T-helper 2 cell (primary cell): Measurements from ENCODE around the gene TAS2R50.
"Not testable (repeated sequence)": the region's sequence is repeated elsewhere in the genome, so short reads cannot be mapped to it uniquely, and the experiment has no call there.

Experiments
- DNase-seq, 5 experiments: peaks; one replicate each; pipeline versions ENCODE4 v3.0.0 to v3.0.0-alpha.2; 2012 to 2022
- total RNA-seq, 2 donors: gene quantifications; one replicate each; lab custom pipeline; 2026; lab: John Stamatoyannopoulos, UW

The TAS2R50 gene, protein sequence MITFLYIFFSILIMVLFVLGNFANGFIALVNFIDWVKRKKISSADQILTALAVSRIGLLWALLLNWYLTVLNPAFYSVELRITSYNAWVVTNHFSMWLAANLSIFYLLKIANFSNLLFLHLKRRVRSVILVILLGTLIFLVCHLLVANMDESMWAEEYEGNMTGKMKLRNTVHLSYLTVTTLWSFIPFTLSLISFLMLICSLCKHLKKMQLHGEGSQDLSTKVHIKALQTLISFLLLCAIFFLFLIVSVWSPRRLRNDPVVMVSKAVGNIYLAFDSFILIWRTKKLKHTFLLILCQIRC
- 0.31 to 0.67 reads per million in 2 donors for total RNA-seq

DNA sequence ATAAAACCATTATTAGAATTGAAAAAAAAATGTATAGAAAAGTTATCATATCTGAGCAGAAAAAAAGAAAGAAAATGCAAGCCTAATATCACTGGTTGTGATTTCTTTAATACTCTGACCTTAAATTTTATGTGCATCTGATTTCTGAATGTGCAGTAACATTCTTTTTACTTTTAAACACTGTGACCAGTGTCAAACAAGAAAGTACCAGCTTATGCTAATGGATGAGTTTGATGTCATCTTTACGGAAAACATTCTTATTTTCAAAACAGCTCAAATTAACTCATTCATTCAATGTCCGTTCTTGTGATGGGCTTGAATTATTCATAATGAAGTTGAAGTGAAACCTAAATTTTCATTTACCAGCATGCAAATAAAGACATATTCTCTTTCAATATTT lies at the start of gene TAS2R50:
Gene TAS2R50 (minus strand): TSS at position 101 of the 400 bp plus-strand sequence. CDS start 52 bp downstream, at position 49.
- DNase-seq, result no peak

DNA sequence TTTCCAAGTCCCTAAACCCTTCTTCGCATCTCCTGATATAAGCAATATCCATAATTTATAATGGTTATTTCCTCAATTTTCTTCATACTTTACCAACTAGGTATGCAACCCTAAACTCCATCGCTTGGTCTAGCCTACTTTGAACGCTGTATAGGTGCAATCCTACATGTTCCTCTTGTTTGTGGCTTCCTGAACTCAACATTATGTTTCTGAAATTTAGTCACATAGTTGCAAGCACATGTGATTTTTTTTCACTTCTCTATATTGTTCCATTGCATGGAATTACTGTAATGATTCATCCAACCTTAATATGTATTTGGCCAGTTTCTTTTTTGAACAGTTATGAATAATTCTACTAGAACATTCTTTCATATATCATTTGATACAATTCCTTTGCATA lies 47.2 kb upstream of the TAS2R50 start:
- DNase-seq, result not testable (repeated sequence)

DNA sequence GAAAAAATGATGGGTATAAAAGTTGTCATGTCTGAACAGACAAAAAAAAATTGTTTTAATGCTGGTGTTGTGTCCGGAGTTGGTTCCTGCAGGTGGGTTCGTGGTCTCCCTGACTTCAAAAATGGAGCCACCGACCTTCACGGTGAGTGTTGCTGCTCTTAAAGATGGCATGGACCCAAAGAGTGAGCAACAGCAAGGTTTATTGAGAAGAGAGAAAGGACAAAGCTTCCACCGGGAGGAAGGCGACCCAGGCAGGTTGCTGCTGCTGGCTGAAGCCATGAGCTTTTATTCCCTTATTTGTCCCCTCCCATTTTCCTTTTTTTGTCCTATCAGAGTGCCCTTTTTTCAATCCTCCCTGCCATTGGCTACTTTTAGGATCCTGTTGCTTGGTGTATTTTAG lies 44.6 kb upstream of the TAS2R50 start, which contains the start of gene TAS2R31:
Gene TAS2R31 (minus strand): TSS at position 101 of the 400 bp plus-strand sequence. CDS start 72 bp downstream, at position 29.
- DNase-seq, result no peak

DNA sequence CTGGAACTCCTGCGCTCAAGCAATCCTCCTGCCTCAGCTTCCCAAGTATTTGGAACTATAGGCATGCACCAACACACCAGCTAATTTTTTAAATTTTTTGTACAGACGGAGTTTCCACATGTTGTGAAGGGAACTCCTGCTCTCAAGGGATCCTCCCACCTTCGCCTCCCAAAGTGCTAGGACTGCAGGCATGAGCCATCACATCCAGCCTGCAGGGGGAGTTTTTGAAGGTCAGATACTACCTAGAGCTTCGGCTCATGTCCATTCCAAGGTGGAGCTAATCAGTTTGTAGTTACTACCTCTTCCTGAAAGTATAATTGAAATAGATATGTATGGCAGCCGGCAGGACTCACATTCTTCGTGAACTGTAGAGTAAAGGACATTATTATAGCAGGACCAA lies 39.4 kb upstream of the TAS2R50 start:
- DNase-seq, result no peak

DNA sequence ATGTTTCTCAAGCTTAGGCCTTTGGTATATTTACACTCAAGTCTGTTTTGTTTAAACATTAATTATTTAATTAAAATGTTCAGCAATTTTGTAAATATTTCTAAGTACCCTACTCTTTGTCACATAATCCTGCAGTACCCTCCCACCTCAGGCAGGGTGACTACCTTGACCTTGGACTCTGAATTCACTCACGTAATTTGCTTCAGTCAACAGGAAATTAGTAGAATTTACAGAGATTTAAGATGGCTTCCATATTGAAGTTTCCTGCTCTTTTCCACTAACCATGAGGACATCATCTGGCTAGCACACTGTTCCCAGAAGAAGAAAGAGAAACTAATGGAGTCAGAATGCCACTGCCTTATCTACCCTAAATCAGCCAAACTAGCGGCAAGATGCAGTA lies 36.7 kb upstream of the TAS2R50 start:
- no peak for DNase-seq

DNA sequence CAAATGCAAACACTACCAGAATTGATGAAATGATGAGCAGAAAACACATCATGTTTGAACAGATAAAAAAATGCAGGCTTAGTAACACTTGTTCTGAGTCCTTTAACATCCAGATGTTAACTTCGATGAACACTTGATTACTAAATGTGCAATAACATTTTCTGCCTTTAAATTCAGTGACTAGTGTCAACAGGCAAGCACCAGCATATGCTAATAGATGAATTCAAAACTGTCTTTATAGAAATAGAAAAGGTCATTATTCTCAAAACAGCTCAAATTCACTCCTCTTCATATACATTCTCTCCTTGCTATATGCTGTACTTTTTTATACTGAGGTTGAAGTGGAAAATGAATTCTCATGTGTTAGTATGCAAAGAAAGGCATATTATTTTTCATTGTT lies 35.8 kb upstream of the TAS2R50 start, which contains the start of gene TAS2R19:
Gene TAS2R19 (minus strand): TSS at position 101 of the 400 bp plus-strand sequence. CDS start 49 bp downstream, at position 52.
- no peak for DNase-seq

DNA sequence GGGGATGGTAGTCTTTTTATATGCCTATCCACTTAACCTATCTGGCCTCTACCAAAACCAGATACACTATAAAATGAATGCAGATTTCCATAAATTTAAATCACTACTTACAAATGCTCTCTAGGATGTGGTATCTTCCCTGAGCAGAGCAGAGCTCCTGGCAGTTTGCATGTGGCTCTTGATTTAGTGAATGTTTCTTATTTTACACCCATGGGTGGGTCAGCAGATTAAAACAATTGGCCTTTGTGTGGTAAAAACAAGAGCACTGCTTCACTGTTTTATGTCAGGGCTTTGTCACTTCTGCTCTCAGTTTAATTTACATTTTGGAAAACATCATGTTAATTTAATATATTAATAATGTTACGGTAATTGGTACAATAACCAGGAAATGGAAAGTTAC lies 30.2 kb upstream of the TAS2R50 start:
- DNase-seq, result no peak

DNA sequence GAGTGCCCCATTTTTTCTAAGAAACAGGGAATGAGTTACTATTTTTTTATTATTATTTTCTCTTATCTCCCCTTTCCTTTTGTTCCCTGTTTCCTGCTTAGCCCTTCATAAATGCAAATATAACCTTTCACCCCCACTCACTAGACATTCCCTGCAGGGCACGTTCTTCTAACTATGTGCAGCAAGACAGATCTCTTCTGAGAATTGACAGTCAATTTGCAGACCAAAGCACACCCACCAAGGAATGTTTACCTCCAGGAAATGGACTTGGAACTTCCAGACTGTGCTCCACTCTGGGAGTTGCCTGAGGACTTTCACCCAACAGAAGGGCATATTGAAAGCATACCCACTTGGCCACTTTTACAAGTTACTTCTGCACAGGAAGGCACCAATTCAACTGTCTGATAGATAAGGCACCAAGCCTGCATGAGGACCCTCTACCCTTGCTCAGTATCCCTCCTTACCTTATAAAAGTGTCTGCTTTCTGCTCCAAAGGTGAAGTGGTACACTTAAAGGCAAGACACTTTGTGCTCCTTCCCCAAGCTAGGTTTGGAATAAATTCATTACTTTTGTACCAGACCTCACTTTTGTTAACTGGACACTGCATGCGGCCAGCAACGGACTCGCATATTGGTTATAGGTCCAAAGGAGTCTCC lies 29.2 kb upstream of the TAS2R50 start:
- no peak for DNase-seq

DNA sequence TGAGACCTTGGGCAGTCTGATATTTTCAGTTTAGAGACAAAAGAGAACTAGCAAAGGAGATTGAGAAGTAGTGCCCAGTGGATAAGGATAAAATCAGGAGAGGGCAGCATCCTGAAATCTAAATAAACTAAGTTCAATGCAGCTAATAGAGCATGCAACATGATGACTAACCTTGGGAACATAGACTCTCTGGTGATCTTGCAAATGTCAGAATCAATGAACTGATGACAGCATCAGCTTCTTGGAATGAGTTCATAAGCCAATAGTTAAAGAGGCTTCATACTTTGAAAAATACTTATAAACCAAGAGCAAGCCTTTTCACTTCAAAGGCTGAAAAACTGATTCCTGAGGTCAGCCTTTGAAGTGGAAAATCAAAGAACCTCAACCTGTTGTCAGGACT lies 27.5 kb upstream of the TAS2R50 start:
- DNase-seq, result no peak

DNA sequence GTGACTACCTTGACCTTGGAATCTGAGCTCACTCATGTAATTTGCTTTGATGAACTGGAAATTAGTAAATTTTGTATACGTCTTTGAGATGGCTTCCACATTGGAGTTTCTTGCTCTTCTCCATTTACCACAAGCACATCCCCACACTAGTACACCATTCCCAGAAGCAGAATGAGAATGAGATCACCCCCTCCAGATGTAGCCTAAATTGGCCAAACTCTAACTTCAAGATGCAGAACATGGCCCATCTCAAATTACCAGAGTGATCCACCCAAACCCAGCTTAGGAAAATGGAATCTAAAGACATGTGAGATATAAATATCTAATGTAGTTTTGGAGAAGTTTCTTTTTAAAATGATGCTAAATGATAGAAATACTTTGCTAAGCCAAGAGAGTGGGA lies 20.9 kb upstream of the TAS2R50 start:
- DNase-seq, result no peak

DNA sequence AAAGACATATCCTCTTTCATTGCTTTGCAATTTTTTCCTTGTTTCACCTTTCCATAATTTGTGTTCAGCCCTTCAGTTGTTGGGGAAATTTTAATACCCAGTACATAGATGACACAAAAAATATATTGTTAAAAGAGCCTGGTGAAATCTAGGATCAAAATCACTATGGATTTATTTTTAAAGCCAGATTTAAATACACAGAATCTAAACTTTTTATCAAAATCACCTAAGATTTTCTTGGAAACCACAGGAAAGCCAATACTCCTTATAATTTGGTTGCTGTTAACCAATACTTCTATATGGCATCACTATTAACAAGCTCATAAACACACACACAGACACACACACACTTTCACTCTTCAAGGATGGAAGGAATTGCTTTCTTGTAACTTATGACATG lies 11.5 kb upstream of the TAS2R50 start, which contains the start of gene TAS2R20:
Gene TAS2R20 (minus strand): TSS at position 101 of the 400 bp plus-strand sequence. CDS start 429 bp downstream, outside the sequence.
- no peak for DNase-seq

DNA sequence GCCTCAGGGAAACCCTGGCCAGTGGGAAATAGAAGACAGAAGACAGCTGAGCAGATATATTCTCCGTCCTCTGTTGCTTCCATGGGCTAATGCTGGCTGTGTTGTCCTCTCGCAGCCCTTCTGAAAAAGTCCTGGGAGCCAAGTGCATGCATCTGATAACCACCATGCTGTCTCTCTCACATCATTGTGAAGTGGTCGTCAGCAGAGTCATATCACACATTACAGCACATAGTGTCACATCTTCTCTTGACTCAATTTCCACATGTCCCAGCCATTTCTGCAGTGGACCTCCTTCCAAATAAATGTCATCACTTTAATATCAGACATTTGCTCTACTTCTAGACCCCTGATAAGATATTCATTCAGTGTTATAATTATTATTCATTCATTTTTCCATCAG lies 7.6 kb upstream of the TAS2R50 start:
- DNase-seq, result no peak

DNA sequence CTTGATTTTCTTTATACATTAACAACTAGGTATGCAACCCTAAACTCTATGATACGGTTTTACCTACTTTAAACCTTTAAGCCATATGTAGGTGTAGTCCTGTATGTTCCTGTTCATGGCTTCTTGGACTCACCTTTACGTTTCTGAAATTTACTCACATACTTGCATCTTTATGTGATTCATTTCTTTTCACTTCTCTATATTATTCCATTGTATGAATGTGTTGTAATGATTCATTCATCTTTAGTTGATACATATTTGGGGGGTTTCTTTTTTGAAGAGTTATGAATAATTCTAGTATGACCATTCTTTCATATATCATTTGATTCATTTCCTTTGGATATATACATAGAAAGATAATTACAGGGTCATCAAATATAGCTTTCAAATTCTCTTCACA lies 2.4 kb upstream of the TAS2R50 start:
- DNase-seq, result no peak

DNA sequence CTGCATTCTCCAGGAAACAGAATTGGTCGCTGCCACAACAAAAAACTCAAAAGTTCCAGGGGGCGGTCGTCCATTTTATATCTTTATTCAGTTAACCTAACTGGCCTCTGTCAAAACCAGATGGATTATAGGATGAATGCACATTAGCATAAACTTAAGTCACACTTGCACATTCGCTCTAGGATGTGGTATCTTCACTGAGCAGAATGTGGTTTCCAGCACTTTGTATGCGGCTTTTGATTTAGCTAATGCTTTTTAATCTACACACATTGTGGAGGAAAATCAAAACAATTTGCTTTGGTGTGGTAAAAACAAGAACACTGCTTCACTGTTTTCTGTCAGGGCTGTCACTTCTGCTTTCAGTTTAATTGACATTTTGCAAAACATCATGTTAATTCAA lies 4.5 kb downstream of the TAS2R50 start:
- DNase-seq, result peak in 3 of 5 experiments; percentile 16 to 97 (median 73)

DNA sequence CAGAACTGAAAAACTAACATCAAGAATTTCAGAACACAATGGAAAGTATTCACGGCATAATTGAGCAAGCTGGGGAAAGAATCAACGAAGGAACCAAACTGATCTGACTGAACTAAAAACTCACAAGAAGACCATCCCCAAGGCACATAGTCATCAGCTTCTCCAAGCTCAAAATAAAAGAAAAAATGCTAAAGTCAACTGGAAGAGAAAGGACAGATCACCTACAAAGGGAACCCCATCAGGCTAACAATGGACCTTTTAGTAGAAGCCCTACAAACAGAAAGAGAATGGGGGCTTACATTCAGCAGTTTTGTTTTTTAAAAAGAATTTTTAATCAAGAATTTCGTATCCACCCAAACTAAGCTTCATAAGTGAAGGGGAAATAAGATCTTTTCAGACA lies 11.7 kb downstream of the TAS2R50 start:
- no peak for DNase-seq

DNA sequence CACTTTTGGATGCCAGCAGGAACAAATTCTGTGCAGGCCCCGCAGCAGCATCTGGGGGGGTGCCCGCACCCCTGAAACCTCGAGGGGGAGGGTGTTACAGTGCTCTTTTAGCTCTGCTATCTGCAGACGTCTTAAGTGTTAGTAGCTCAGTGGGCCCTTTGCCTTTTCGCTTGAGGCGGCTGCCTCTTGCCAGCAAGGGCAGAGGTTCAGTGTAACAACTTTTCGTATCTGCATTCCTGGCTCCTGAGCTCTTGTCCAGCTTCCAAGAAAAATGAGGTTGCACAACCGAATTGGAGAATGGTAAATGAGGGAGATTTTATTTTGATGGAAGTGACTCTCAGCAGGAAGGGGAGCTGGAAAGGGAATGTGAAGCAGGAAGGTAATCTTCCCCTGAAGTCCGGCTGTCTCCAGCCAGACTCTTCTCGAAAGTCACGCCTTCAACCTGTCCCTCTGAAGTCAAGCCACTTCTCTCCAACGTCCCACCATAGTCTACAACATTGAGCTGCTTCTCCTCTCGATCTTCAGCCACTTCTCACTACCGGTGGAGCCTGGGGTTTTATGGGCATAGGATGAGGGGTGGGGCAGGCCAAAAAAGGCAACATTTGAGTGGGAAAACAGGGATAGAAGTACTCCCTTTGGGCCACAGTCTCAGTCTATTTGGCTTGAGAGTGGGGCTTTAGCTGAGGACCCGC lies 17.8 kb downstream of the TAS2R50 start:
- no peak for DNase-seq

DNA sequence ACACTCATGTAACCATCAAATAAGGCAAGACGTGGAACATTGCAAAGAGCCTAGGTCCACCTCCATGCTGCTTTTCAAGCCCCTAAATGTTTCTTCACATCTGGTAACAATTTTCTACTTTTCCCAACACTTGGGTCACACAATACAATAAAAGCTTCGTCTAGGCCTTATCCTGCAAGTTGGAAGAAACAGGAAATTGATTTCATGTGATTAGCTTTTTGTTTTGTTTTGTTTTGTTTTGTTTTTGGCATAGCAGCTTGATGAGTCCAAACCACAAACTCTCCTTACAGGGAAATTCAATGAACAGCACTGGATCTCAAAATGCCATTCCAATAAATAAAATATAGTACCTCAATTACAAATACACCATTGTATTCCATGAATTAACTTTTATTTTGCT lies 19.3 kb downstream of the TAS2R50 start:
- no peak for DNase-seq

DNA sequence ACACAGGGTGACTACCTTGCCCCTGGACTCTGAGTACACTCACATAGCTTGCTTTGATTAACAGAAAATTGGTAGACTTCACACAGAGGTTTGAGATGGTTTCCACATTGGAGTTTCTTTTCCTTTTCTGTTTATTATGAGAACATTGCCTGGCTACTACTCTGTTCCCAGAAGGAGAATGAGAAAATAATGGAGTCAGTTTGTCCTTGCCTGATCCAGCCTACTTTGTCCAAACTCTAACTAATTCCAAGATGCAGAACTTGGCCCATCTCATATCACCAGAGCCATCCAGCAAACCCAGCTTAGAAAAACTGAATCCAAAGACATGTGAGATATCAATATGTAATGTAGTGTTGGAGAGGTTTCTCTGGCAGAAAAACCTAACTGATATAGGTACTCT lies 20.4 kb downstream of the TAS2R50 start:
- DNase-seq, result no peak

DNA sequence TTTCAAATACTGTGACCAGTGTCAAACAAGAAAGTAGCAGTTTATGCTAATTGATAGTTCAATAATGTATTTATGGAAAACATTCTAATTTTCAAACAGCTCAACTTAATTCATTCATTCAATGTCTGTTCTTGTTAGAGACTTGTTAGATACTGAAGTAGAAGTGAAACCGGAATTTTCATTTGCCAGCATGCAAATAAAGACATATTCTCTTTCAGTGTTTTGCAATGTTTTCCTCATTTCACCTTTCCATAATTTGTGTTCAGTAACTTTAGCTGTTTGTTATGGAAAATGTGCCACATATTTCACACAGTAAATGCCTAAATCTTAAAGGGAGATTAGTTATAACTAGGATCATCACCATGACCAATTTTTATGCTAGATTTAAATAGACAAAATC lies 21.2 kb downstream of the TAS2R50 start:
- no peak for DNase-seq

DNA sequence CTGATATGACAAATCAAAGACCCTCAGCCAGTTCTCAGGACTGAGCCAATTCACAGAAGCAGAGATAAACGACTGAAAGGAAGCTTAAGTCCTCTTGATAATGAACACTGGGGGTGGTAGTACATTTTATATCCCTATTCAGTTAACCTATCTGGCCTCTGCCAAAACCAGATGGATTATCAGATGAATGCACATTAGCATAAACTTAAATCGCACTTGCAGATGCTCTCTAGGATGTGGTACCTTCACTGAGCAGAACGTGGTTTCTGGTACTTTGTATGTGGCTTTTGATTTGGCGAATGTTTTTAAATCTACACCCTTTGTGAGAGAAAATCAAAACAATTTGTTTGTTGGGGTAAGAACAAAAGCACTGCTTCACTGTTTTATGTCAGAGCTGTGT lies 26.5 kb downstream of the TAS2R50 start:
- DNase-seq, result peak in 2 of 5 experiments; percentile 24 to 90

DNA sequence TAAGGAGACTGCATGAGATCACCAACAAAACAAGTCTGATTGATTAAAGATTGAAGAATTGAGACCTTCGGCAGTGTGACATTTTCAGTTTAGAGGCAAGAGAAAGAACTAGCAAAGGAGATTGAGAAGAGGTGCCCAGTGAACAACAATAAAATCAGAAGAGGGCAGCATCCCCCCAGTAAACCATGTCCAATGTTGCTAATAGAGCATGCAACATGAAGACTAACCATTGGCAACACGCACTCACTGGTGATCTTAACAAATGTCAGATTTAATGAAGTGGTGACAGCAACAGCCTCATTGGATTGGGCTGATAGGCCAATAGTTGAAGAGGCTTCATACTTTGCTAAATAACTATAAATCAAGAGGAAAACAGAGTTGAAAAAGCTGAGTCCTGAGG lies 26.9 kb downstream of the TAS2R50 start:
- peak in 1 of 5 experiments; percentile 65 for DNase-seq

DNA sequence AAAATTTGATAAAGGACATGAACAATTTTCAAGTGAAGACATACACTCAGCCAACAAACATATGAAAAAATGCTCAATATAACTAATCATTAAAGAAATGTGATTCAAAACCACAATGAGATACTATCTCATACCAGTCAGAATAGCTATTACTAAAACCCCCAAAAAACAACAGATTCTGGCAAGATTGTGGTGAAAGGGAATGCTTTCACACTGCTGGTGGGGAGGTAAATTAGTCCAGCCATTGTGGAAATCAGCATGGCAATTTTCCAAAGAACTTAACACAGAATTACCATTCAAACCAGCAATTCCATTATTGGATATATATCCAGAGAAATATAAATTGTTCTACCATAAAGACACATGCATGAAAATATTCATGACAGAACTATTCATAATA lies 29.0 kb downstream of the TAS2R50 start:
- peak in 1 of 5 experiments; percentile 30 for DNase-seq

DNA sequence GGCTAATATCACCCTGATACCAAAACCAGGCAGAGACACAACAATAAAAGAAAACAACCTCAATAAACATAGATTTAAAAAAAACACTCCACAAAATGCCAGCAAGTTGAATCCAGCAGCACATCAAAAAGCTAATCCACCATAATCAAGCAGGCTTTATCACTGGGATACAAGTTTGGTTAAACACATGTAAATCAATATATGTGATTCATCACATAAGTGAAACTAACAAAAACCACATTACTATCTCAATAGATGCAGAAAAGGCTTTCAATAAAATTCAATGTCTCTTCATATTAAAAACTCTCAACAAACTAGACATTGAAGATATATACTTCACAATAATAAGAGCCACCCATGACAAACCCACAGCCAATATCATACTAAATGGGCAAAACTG lies 30.6 kb downstream of the TAS2R50 start:
- peak in 1 of 5 experiments; percentile 52 for DNase-seq
